Ovary (tissue), 9 donors: ENCODE results near the gene ACO2. TPM values are rescaled to one million over a fixed set of nuclear protein-coding genes. Genes with fewer than 3 reads are reported as not detected.

ENCODE experiments used
- DNase-seq, 5 donors: peaks; one replicate each; pipeline ENCODE4 v3.0.0-alpha.2; 2019 to 2020
- H3K27ac ChIP-seq, 2 donors: fragments of 200-600 bp; one replicate each; pipeline versions ENCODE4 v1.5.1 to v1.8.0; 2019 to 2022
- H3K27me3 ChIP-seq: fragments of 200-600 bp; one replicate; pipeline ENCODE4 v1.8.0; 2022
- H3K36me3 ChIP-seq: fragments of 200-600 bp; sonication (generic); one replicate; pipeline ENCODE4 v1.5.1; 2019
- H3K4me1 ChIP-seq: one replicate; pipeline ENCODE4 v1.8.1; 2013; ENCODE audit warnings: mild to moderate bottlenecking, moderate library complexity; ENCODE audit not compliant: insufficient read depth
- H3K4me3 ChIP-seq: fragments of 200-600 bp; sonication (generic); one replicate; pipeline ENCODE4 v1.5.1; 2017
- H3K9me3 ChIP-seq, 2 donors: fragments of 200-600 bp in 1 of 2; sonication (generic) in 1 of 2; one replicate each; pipeline versions ENCODE4 v1.5.1 to v1.8.1; 2013 to 2019; ENCODE audit warnings: mild to moderate bottlenecking in 1 of 2, moderate library complexity in 1 of 2
- CTCF ChIP-seq, 3 donors: fragments of 450-650 bp in 2 of 3; fragments of 200-600 bp in 1 of 3; IDR thresholded peaks; one replicate each; pipeline versions ENCODE4 v1.5.1 to v1.8.0; 2016 to 2022; ENCODE audit warnings: antibody characterized with exemption in 3 of 3, mild to moderate bottlenecking in 1 of 3
- EP300 ChIP-seq: sonication (generic); formaldehyde crosslinking; IDR thresholded peaks from one replicate; pipeline ENCODE4 v1.6.1; 2017; ENCODE audit warnings: antibody characterized with exemption
- POLR2A ChIP-seq: fragments of 450-650 bp; IDR thresholded peaks from one replicate; pipeline ENCODE4 v1.6.1; 2017; ENCODE audit warnings: antibody characterized with exemption, mild to moderate bottlenecking, moderate library complexity
- WGBS, 3 donors: extraction: QIAGEN DNeasy Blood & Tissue Kit in 1 of 3; methylation state at CpG; one replicate each; pipeline versions ENCODE4 v1.1.5 to v1.1.7; 2013 to 2017; 5-methylcytosine and 5-hydroxymethylcytosine counted together
- intact Hi-C, 4 donors: fragments of 100-400 bp; cut with DNase I; formaldehyde crosslinking; loops; one replicate each; pipeline versions ENCODE4 v1.11.0 to v1.15.1; 2022 to 2023
- polyA plus RNA-seq, 2 donors: library from polyadenylated mRNA; stranded (reverse); fragments of 200-250 nt in 1 of 2; fragments of 350-450 nt in 1 of 2; fragmentation: Illumina TruSeq in 1 of 2; extraction: RNeasy Lipid Tissue Mini Kit (QIAGEN cat#74804) in 1 of 2; gene quantifications; one replicate each; pipeline ENCODE4 v1.2.3, GENCODE V29; 2013 to 2014
- total RNA-seq, 7 donors: library from RNA; depleted of rRNA in 2 of 7; stranded (reverse); fragments of >200 nt in 2 of 7; fragmentation: NEBNext Ultra II Directional in 3 of 7; extraction: Animal tissue kit (Norgen Biotek cat#: 25700) in 3 of 7; gene quantifications; one replicate each; pipeline versions ENCODE4 v1.1.0 to v1.2.4, GENCODE V29; 2016 to 2023
- donor health status: DM: no; HTN: no; CAD: no; lungs with moderate emphysema.
- donor health status: DM: no; HTN: no; CAD: no.
- donor health status: Bipolar disorder and iron deficiency.
- donor health status: DM: yes; HTN: yes; CAD: no.
- donor health status: DM: no; HTN: no; CAD: no.
- donor health status: DM: yes; HTN: yes; CAD: no.

The ACO2 gene
- total and polyA plus RNA-seq, 9 donors: 20.6 to 99.1 (median 50.7) TPM

DNA sequence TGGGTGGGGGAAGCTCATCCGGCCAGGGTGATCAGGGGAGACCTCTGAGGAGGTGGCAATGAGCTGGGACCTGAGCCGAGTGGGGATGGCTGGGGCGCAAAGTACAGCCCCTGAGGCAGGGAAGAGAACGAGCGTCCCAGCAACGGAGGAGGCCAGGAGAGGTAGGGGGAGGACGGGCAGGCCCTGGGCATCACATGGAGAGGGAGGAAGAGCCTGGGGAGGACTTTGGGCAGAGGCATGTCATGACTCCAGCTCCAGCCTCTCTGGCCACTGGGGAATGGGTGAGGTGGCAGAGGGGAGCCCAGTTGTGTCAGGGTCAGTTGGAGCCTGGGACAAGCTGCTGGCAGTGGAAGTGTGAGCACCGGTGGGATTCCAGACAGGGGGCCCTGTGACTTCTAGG is 109.2 kb downstream of the ACO2 start:
- 77 to 87% (median 78%) methylated on average over 8 of the region's 8 CpGs for WGBS, 3 donors
- H3K9me3 ChIP-seq: no peaks in the 10 kb centered on the region
- DNase-seq: peak in 2 of 5 donors; percentile 34 to 38
- H3K27me3 ChIP-seq: no peaks in the 10 kb centered on the region
- peaks cover 14% of the 10 kb centered on the region for H3K4me1 ChIP-seq
- H3K4me3 ChIP-seq: no peak overlapping the region
- no peaks in the 10 kb centered on the region for H3K36me3 ChIP-seq
- no peak for TF ChIP-seq EP300
- no peak for TF ChIP-seq CTCF (IDR thresholded peaks at IDR 0.05)
- no peak for TF ChIP-seq POLR2A
- peak overlapping the region in 1 of 2 donors; percentile 73 for H3K27ac ChIP-seq
- intact Hi-C loops: no loop called here

Other genes starting within 250 kb of the ACO2 start
- gene CHADL, start 228.2 kb upstream of the ACO2 start, total RNA-seq: 1 to 10 TPM; 1.7 to 6.2 (median 2.6) TPM
- 1 to 10 TPM in 1 of 2 donors, under 1 TPM in 1; 0.08 to 4.4 TPM for gene CHADL, start 228.2 kb upstream of the ACO2 start, polyA plus RNA-seq
- gene RANGAP1, start 182.9 kb upstream of the ACO2 start, total RNA-seq: 10 to 100 TPM; 17.2 to 37.9 (median 33.7) TPM
- 10 to 100 TPM; 27.4 to 31.5 TPM for gene RANGAP1, start 182.9 kb upstream of the ACO2 start, polyA plus RNA-seq
- gene ZC3H7B, start 167.6 kb upstream of the ACO2 start, total RNA-seq: 10 to 100 TPM; 27.3 to 96.5 (median 88.0) TPM
- 10 to 100 TPM; 30.7 to 63.1 TPM for gene ZC3H7B, start 167.6 kb upstream of the ACO2 start, polyA plus RNA-seq
- gene TEF, start 87.2 kb upstream of the ACO2 start, total RNA-seq: 10 to 100 TPM; 10.8 to 64.6 (median 49.6) TPM
- gene TEF, start 87.2 kb upstream of the ACO2 start, polyA plus RNA-seq: 10 to 100 TPM; 26.2 to 42.8 TPM
- 100 to 1,000 TPM in 1 of 7 donors, 10 to 100 TPM in 6; 24.0 to 110 (median 83.9) TPM for gene TOB2, start 22.3 kb upstream of the ACO2 start, total RNA-seq
- 10 to 100 TPM; 22.8 to 40.3 TPM for gene TOB2, start 22.3 kb upstream of the ACO2 start, polyA plus RNA-seq
- gene PHF5A, start 425 bp upstream of the ACO2 start, total RNA-seq: 10 to 100 TPM; 27.3 to 44.2 (median 32.0) TPM
- 10 to 100 TPM; 36.8 to 55.3 TPM for gene PHF5A, start 425 bp upstream of the ACO2 start, polyA plus RNA-seq
- gene POLR3H, start 75.4 kb downstream of the ACO2 start, total RNA-seq: 10 to 100 TPM; 17.2 to 84.6 (median 52.9) TPM
- gene POLR3H, start 75.4 kb downstream of the ACO2 start, polyA plus RNA-seq: 10 to 100 TPM; 15.7 to 34.1 TPM
- 100 to 1,000 TPM in 4 of 7 donors, 10 to 100 TPM in 3; 56.9 to 209 (median 101) TPM for gene CSDC2, start 91.9 kb downstream of the ACO2 start, total RNA-seq
- 100 to 1,000 TPM in 1 of 2 donors, 1 to 10 TPM in 1; 2.5 to 151 TPM for gene CSDC2, start 91.9 kb downstream of the ACO2 start, polyA plus RNA-seq
- gene PMM1, start 120.7 kb downstream of the ACO2 start, total RNA-seq: 10 to 100 TPM; 40.5 to 68.6 (median 55.7) TPM
- 10 to 100 TPM; 19.9 to 76.6 TPM for gene PMM1, start 120.7 kb downstream of the ACO2 start, polyA plus RNA-seq
- 10 to 100 TPM; 15.4 to 34.5 (median 22.8) TPM for gene DESI1, start 151.9 kb downstream of the ACO2 start, total RNA-seq
- gene DESI1, start 151.9 kb downstream of the ACO2 start, polyA plus RNA-seq: 10 to 100 TPM; 10.8 to 26.9 TPM
- gene XRCC6, start 152.2 kb downstream of the ACO2 start, total RNA-seq: 100 to 1,000 TPM; 147 to 239 (median 200) TPM
- 100 to 1,000 TPM; 165 to 380 TPM for gene XRCC6, start 152.2 kb downstream of the ACO2 start, polyA plus RNA-seq
- 100 to 1,000 TPM in 6 of 7 donors, 10 to 100 TPM in 1; 88.1 to 188 (median 129) TPM for gene SNU13, start 219.8 kb downstream of the ACO2 start, total RNA-seq
- 100 to 1,000 TPM; 117 to 131 TPM for gene SNU13, start 219.8 kb downstream of the ACO2 start, polyA plus RNA-seq
- 1 to 10 TPM in 4 of 7 donors, under 1 TPM in 3; 0.25 to 2.1 (median 1.0) TPM for gene MEI1, start 230.4 kb downstream of the ACO2 start, total RNA-seq
- 1 to 10 TPM; 1.1 to 2.6 TPM for gene MEI1, start 230.4 kb downstream of the ACO2 start, polyA plus RNA-seq